Lower leg skin (tissue), 3 donors: ENCODE results near the gene FZD10.

Experiments used
- POLR2A ChIP-seq, 2 donors: fragments of 450-650 bp; IDR thresholded peaks; one replicate each; pipeline ENCODE4 v1.6.1; 2016 to 2017; ENCODE audit warnings: antibody characterized with exemption in 2 of 2, mild to moderate bottlenecking in 1 of 2, moderate library complexity in 1 of 2
- TF ChIP-seq, protein P1 (sequence below), 3 donors: fragments of 450-650 bp; IDR thresholded peaks; one replicate each; pipeline ENCODE4 v1.5.1; 2016; ENCODE audit warnings: antibody characterized with exemption in 3 of 3, mild to moderate bottlenecking in 3 of 3, moderate library complexity in 2 of 3

DNA sequence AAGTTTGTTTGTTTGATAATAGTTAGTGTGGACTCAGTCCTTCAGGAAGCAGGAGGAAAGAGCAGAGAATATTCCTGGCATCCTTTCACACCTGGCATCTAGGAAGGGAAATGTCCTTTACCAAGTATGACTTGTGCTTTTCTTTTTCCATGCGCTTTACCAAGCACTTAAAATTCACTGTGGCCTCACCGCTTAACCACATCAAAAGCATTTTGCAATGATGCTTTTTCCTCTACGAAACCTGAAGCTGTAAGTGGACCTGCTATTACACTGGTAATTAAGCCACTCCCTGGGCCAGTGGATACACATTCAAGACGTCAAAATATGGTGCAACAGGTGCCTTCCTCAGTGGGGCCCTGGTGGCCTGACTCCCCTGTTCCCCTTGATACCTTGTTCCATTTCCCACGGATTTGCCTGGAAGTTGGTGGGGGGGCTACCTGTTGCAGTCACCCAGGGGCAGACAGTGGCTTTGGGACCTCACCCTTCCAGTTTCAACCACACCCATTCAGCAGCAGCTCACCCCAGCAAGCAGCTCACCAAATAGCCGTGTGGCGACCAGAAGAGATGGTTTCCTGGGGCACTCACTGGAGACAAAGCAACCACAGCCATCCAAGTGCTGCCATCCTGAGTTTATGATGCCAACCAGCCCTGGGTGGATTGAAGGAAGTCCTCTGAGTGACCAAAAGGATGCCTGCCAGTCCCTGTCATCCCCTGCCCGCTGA, 14.2 kb upstream of the FZD10 start:
- TF ChIP-seq, protein P1, sequence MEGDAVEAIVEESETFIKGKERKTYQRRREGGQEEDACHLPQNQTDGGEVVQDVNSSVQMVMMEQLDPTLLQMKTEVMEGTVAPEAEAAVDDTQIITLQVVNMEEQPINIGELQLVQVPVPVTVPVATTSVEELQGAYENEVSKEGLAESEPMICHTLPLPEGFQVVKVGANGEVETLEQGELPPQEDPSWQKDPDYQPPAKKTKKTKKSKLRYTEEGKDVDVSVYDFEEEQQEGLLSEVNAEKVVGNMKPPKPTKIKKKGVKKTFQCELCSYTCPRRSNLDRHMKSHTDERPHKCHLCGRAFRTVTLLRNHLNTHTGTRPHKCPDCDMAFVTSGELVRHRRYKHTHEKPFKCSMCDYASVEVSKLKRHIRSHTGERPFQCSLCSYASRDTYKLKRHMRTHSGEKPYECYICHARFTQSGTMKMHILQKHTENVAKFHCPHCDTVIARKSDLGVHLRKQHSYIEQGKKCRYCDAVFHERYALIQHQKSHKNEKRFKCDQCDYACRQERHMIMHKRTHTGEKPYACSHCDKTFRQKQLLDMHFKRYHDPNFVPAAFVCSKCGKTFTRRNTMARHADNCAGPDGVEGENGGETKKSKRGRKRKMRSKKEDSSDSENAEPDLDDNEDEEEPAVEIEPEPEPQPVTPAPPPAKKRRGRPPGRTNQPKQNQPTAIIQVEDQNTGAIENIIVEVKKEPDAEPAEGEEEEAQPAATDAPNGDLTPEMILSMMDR (IDR thresholded peaks at IDR 0.05), result no peak
- TF ChIP-seq POLR2A (IDR thresholded peaks at IDR 0.05), result no peak
